ENCODE data around the gene DLGAP1. TPM values are rescaled to one million over a fixed set of nuclear protein-coding genes. Genes with fewer than 3 reads are reported as not detected.

Gene DLGAP1
- total RNA-seq, 1 donor from 2014 or later = 3.7 TPM

DNA sequence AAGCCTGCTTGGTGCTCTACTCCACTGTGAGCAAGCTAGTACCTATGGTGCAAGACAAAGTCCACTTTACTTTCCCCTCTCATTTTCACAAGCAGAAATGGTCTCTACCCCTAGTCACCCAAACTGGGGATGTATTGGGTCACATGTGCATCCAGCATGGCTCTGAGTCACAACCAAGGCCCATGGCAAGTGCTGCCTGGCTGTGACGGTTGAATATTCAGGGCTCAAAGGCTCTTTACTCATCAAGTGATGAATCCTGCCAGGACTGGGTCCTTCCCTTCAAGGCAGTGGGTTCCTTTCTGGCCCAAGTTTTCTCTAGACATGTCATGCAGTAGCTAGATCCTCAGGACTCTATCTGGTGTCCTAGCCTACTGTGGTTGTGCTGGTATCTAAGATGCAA, 311.5 kb downstream of the DLGAP1 start:
- Mint-ChIP-seq H3K27me3 (no peaks in the 10 kb centered on the region), H3K36me3 (no peaks in the 10 kb centered on the region), H3K4me1 (ENCODE audit: unreplicated experiment) (no peaks in the 10 kb centered on the region), H3K4me3 (no peak overlapping the region), H3K9me3 (no peaks in the 10 kb centered on the region), H3K27ac (no peak overlapping the region)
- no peak for DNase-seq (ENCODE audit: extremely low spot score, unreplicated experiment)
- TF ChIP-seq, protein P1, sequence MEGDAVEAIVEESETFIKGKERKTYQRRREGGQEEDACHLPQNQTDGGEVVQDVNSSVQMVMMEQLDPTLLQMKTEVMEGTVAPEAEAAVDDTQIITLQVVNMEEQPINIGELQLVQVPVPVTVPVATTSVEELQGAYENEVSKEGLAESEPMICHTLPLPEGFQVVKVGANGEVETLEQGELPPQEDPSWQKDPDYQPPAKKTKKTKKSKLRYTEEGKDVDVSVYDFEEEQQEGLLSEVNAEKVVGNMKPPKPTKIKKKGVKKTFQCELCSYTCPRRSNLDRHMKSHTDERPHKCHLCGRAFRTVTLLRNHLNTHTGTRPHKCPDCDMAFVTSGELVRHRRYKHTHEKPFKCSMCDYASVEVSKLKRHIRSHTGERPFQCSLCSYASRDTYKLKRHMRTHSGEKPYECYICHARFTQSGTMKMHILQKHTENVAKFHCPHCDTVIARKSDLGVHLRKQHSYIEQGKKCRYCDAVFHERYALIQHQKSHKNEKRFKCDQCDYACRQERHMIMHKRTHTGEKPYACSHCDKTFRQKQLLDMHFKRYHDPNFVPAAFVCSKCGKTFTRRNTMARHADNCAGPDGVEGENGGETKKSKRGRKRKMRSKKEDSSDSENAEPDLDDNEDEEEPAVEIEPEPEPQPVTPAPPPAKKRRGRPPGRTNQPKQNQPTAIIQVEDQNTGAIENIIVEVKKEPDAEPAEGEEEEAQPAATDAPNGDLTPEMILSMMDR (conservative IDR thresholded peaks at IDR 0.05) = no peak

DNA sequence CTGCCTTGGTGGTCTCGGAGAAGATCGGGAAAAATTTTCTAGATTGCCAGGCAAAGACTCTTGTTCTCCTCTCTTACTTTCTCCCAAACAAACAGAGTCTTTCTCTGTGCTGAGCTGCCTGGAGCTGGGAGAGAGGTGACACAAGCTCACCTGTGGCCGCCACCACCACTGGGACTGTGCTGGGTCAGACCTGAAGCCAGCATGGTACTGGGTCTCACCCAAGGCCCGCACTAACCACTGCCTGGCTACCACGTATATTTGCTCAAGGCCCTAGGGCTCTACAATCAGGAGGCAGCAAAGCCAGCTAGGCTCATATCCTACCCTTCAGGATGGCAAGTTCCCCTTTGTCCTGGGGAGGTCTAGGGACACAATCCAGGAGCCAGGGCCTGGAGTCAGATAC, 312.2 kb downstream of the DLGAP1 start:
- no peak for DNase-seq (ENCODE audit: extremely low spot score, unreplicated experiment)
- Mint-ChIP-seq H3K27me3 (no peaks in the 10 kb centered on the region), H3K9me3 (no peaks in the 10 kb centered on the region), H3K4me1 (ENCODE audit: unreplicated experiment) (no peaks in the 10 kb centered on the region), H3K27ac (no peak overlapping the region), H3K4me3 (no peak overlapping the region), H3K36me3 (no peaks in the 10 kb centered on the region)
- TF ChIP-seq, protein P1 (conservative IDR thresholded peaks at IDR 0.05) = no peak

DNA sequence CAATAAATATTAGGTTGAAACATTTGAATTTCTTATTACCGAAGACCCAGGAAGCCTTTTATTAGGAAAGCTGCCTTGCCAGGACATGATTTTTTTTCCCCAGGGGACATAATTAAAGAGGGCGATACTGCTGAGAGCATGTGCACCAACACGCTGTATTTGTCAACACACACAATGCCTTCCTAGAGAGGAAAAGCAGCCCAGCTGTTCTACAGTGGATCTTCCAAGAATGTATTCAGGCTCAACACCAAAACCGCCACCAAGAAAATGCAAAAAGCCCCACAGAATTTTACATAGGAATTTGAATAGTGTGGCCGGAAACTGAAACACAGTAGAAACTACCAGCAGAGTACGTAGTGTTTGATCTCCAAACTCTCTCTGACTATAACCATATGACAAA, 320.4 kb downstream of the DLGAP1 start:
- H3K27ac Mint-ChIP-seq = no peak overlapping the region
- DNase-seq (ENCODE audit: extremely low spot score, unreplicated experiment) = no peak
- H3K4me1 Mint-ChIP-seq (ENCODE audit: unreplicated experiment) = no peaks in the 10 kb centered on the region
- H3K36me3 Mint-ChIP-seq = no peaks in the 10 kb centered on the region
- TF ChIP-seq, protein P1 (conservative IDR thresholded peaks at IDR 0.05) = no peak
- H3K4me3 Mint-ChIP-seq = no peak overlapping the region
- H3K9me3 Mint-ChIP-seq = no peaks in the 10 kb centered on the region
- H3K27me3 Mint-ChIP-seq = no peaks in the 10 kb centered on the region

DNA sequence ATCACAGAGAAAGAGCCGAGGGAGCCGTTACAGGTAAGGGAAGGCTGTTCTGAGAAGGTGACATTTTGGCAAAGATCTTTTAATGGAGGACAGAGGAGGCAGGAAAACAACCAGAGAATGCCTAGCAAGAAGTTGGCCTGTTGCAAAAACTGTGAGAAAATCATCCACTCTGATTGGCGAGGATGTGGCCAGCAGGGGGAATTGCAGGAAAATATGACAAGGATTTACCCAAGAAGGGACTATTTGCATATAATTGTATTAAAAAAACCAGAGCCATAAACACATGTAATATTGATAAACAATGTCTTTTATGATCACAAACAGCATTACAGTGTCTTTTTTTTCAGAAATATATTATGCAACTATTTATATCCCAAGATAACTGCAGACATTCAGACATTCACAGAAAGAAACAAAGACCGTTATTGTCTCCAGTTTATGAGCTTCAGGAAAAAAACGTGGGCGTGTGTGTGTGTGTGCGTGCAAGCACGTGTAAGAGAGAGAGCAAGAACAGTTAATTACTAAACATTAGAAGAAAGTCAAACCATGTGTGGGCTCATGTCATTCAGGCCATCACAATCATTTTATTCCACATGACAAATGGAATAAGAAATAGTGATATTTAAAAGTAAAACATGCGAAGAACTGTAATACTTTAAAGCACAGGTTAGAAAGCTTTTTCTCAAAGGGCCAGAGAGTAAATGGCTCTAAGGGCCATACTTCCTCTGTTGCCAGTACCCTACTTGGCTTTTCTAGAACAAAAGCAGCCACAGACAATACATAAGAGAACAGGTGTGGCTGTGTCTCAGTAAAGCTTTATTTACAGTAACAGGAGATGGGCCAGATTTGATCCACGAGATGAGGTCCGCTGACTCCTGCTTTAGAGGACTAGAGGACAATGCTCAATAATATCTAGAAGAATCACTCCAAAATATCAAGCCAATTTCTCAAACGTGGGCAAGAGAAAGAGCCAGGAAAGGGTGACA, 324.1 kb downstream of the DLGAP1 start:
- TF ChIP-seq, protein P1 (conservative IDR thresholded peaks at IDR 0.05) = peak; percentile 63
- H3K9me3 Mint-ChIP-seq = no peaks in the 10 kb centered on the region
- H3K4me1 Mint-ChIP-seq (ENCODE audit: unreplicated experiment) = peaks cover 4% of the 10 kb centered on the region
- H3K27ac Mint-ChIP-seq = no peak overlapping the region
- H3K36me3 Mint-ChIP-seq = no peaks in the 10 kb centered on the region
- H3K27me3 Mint-ChIP-seq = no peaks in the 10 kb centered on the region
- no peak for DNase-seq (ENCODE audit: extremely low spot score, unreplicated experiment)
- H3K4me3 Mint-ChIP-seq = no peak overlapping the region

DNA sequence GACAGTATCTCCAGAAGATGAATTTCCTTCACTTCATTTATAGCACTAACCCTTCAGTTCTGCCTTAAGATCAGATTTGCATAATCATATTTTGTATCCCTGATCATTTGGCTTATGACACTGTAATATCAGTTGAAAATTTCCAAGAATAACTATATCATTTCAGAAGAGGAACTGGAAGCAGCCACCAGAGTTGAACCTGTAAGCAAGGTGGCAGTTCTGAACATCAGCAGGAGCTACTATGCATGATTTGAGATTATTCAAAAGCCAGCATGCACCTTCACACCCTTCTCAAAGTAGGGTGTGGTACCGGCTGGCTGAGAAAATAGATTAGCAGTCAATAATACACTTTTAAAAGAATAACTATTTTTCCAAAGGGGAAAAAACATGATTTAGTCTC, 328.2 kb downstream of the DLGAP1 start:
- TF ChIP-seq, protein P1 (conservative IDR thresholded peaks at IDR 0.05) = no peak
- Mint-ChIP-seq H3K27me3 (no peaks in the 10 kb centered on the region), H3K27ac (no peak overlapping the region), H3K4me1 (ENCODE audit: unreplicated experiment) (peaks cover 19% of the 10 kb centered on the region), H3K9me3 (no peaks in the 10 kb centered on the region), H3K36me3 (no peaks in the 10 kb centered on the region), H3K4me3 (no peak overlapping the region)
- no peak for DNase-seq (ENCODE audit: extremely low spot score, unreplicated experiment)

Data from type B pancreatic cell (in vitro differentiated cells).